GM06990 (cell line): ENCODE data around the gene ELOVL3.

Experiments
- DNase-seq: peaks from one replicate; pipeline ENCODE4 v3.0.0-alpha.2; 2011; ENCODE audit not compliant: insufficient read length; ENCODE audit errors: extremely low read depth
- H3K27me3 ChIP-seq: replicated peaks from 2 replicates; pipeline ENCODE4 v1.6.0; 2011; ENCODE audit warnings: low read length; ENCODE audit not compliant: control insufficient read depth, insufficient read depth
- H3K36me3 ChIP-seq: 2 replicates; pipeline ENCODE4 v1.5.1; 2011; ENCODE audit warnings: low read length; ENCODE audit not compliant: control insufficient read depth, insufficient read depth
- H3K4me3 ChIP-seq: replicated peaks from 2 replicates; pipeline ENCODE4 v1.5.1; 2011; ENCODE audit warnings: low read depth, mild to moderate bottlenecking, control low read depth, low read length
- TF ChIP-seq, protein P1 (sequence below): IDR thresholded peaks from 2 replicates; pipeline ENCODE4 v1.5.1; 2011; ENCODE audit warnings: low read length, control low read depth, mild to moderate bottlenecking, inconsistent platforms; ENCODE audit not compliant: insufficient read depth, poor library complexity, severe bottlenecking

ELOVL3 gene

DNA sequence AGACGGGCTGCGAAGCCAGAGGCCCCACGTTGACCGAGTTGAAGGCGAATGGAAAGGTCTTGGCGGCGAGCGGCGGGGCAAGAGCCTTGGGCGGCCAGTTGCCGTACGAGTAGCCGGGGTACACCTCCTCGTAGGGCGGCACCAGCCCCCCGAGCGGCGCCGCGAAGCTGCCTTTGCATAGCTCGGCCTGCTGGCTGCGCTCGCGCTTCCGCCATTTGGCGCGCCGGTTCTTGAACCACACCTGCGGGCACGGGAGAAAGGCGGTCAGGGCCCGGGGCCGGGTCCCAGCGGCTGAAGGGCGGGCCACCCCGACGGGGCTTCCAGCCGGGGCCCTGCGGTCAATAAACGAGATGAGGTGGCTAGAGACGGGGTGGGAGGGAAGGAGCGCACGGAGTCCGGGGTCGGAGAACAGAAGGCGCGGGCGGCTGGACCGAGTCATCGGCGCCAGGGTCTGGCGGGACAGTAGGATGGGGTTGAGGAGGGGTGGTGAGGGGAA, 4.8 kb downstream of the ELOVL3 start:
- H3K36me3 ChIP-seq, result no peaks in the 10 kb centered on the region
- no peaks in the 10 kb centered on the region; the same call in 1 of the 2 replicates for H3K27me3 ChIP-seq
- peak; percentile 54 for DNase-seq
- peak overlapping the region; percentile 46 for H3K4me3 ChIP-seq
- TF ChIP-seq, protein P1, sequence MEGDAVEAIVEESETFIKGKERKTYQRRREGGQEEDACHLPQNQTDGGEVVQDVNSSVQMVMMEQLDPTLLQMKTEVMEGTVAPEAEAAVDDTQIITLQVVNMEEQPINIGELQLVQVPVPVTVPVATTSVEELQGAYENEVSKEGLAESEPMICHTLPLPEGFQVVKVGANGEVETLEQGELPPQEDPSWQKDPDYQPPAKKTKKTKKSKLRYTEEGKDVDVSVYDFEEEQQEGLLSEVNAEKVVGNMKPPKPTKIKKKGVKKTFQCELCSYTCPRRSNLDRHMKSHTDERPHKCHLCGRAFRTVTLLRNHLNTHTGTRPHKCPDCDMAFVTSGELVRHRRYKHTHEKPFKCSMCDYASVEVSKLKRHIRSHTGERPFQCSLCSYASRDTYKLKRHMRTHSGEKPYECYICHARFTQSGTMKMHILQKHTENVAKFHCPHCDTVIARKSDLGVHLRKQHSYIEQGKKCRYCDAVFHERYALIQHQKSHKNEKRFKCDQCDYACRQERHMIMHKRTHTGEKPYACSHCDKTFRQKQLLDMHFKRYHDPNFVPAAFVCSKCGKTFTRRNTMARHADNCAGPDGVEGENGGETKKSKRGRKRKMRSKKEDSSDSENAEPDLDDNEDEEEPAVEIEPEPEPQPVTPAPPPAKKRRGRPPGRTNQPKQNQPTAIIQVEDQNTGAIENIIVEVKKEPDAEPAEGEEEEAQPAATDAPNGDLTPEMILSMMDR, result peak; percentile 58

DNA sequence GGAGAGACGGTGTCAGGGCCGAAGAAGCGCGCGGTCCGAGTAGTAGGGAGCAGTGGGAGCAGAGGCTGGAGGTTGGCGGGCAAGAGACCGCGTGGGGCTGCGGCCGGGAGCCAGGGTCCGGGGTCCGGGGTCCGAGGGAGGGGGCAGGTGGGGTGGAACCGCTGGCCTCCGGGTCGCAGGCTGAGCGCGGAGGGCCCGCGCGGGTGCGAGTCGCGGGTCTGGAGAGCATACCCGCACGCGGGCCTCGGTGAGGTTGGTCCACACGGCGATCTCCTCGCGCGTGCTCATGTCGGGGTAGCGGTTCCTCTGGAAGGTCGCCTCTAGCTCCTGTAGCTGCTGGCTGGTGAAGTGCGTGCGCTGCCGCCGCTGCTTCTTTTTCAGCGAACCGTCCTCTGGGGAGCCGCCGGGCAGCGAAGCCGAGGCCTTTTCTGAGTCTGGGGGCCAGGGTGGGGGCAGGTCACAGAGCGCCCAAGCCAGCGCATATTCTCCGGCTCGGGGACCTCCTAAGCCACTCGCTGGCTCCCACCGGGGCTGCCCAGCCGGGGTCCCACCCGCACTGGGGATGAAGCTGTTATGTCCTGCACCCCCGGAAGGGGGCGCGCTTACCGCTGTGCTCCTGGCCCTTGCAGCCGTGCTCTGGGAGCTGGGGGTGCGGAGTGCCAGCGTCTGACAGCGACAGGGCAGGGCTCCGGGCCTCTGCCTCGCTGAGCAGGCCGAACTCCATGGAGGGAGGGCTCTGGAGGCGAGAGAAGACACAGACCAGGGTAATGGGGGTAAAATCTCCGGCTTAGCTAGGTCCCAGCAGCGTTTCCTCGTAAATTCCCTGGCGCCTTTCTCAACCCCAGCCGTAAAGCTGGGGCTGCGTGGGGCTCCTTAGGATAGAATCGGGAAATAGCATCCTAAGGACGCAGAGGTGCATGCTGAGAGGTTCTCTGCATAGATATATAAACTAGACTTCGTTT, 5.5 kb downstream of the ELOVL3 start:
- peak overlapping the region; percentile 46 for H3K4me3 ChIP-seq
- no peaks in the 10 kb centered on the region for H3K36me3 ChIP-seq
- no peaks in the 10 kb centered on the region; the same call in 1 of the 2 replicates for H3K27me3 ChIP-seq
- TF ChIP-seq, protein P1, result peak; percentile 94
- DNase-seq, result peak; percentile 55

DNA sequence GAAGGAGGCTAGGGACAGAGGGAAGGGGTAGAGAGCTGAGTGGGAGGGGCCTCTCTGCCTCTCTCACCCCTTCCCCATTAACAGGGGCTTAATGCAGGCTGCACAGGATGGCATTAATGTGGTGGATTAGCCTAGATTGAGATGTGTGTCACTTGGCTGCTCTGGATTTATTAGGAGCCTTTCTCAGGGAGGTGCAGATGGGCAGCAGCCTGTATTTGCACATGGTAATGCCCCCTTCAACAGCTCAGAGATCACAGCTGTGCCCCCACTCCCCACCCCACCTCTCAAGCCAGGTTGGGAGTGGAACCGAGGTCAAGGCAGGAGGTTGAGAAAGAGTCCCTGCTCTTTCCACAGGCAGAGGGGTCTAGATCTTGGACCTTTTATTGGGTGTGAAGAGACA, 7.9 kb downstream of the ELOVL3 start:
- Histone ChIP-seq H3K27me3 (no peaks in the 10 kb centered on the region; the same call in 1 of the 2 replicates), H3K4me3 (no peak overlapping the region), H3K36me3 (no peaks in the 10 kb centered on the region)
- TF ChIP-seq, protein P1, result no peak
- DNase-seq, result no peak

DNA sequence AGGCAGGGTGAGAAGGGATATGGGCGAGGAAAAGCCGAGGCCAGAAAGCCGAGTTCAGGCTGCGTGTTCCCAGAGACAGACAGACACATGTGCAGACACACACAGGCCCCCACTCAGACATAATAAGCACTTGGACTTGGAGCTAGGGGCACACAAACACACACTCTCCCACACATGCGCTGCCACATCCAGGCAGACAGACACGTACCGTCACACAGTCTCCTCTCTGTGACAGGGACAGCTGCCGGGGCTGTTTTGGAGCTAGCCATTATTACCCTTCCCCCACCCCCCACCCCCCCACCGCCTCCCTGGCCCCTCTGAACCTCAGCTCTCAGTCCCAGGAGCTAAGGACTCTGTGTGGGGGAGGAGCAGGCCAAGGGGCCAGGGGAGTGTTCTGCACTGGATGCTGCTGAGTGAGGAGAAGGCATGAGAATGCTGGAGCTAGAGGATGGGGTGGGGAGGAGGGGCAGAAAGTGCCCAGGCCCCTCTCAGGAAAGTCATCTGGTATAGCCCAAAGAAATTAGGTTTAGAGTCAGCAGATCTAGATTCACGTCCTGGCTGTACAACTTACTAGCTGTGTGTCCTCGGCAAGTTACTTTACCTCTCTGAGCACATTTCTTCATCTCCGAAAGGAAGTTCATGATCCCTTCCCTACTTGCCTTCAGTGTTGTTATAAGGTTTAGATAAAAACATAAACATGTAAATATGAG, 8.9 kb downstream of the ELOVL3 start:
- TF ChIP-seq, protein P1, result no peak
- no peak overlapping the region for H3K4me3 ChIP-seq
- no peaks in the 10 kb centered on the region for H3K36me3 ChIP-seq
- no peaks in the 10 kb centered on the region; the same call in 1 of the 2 replicates for H3K27me3 ChIP-seq
- DNase-seq, result no peak

DNA sequence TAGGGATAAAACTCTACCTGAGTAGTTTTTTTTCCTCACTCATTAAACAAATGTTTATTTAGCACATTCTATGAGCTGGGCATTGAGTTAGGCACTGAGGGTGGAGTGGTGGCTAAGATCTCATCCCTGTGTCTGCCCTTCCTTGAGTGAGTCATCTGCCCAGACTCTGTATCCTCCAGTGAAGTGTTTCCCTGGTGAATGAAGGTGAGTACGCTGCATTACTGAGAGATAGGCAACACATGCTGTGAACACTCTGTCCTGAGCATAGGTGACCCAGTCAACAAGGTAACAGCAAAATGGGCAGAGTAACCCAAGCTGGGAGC, 9.5 kb downstream of the ELOVL3 start:
- Histone ChIP-seq H3K27me3 (no peaks in the 10 kb centered on the region; the same call in 1 of the 2 replicates), H3K4me3 (no peak overlapping the region), H3K36me3 (no peaks in the 10 kb centered on the region)
- TF ChIP-seq, protein P1, result no peak
- DNase-seq, result no peak
